Aorta (tissue), 5 donors: ENCODE measurements around the gene TAS2R8. TPM values are rescaled to one million over a fixed set of nuclear protein-coding genes. Genes with fewer than 3 reads are reported as not detected.

Experiments
- ATAC-seq: fragments of 200-7000 bp; cut with Tn5 transposase; one replicate; pipeline ENCODE4 v1.9.1; 2022; ENCODE audit warnings: moderate library complexity; ENCODE audit not compliant: low FRiP score
- DNase-seq, 2 donors: peaks; one replicate each; pipeline ENCODE4 v3.0.0-alpha.2; 2020
- H3K27ac ChIP-seq, 2 donors: one replicate each; pipeline ENCODE4 v1.5.1; 2013; ENCODE audit warnings: low read length in 2 of 2, mild to moderate bottlenecking in 2 of 2, moderate library complexity in 2 of 2, control low read depth in 1 of 2, inconsistent platforms in 1 of 2, low read depth in 1 of 2
- H3K27me3 ChIP-seq, 2 donors: one replicate each; pipeline ENCODE4 v1.6.1; 2013; ENCODE audit warnings: control low read depth in 1 of 2, low read length in 1 of 2, mild to moderate bottlenecking in 1 of 2, moderate library complexity in 1 of 2; ENCODE audit not compliant: insufficient read depth in 2 of 2, control insufficient read depth in 1 of 2
- H3K36me3 ChIP-seq, 2 donors: one replicate each; pipeline ENCODE4 v1.6.1; 2013; ENCODE audit warnings: control low read depth in 1 of 2, low read length in 1 of 2, mild to moderate bottlenecking in 1 of 2; ENCODE audit not compliant: insufficient read depth in 2 of 2, control insufficient read depth in 1 of 2
- H3K4me1 ChIP-seq, 2 donors: one replicate each; pipeline ENCODE4 v1.6.1; 2013; ENCODE audit warnings: low read length in 2 of 2, control low read depth in 1 of 2, mild to moderate bottlenecking in 1 of 2, moderate library complexity in 1 of 2; ENCODE audit not compliant: insufficient read depth in 2 of 2, control insufficient read depth in 1 of 2
- H3K4me3 ChIP-seq, 2 donors: one replicate each; pipeline ENCODE4 v1.5.1; 2013; ENCODE audit warnings: low read length in 2 of 2, control low read depth in 1 of 2, mild to moderate bottlenecking in 1 of 2
- H3K9me3 ChIP-seq: one replicate; pipeline ENCODE4 v1.6.1; 2013; ENCODE audit warnings: mild to moderate bottlenecking, low read length; ENCODE audit not compliant: control insufficient read depth
- WGBS, 2 donors: extraction: QIAGEN DNeasy Blood & Tissue Kit; methylation state at CpG; one replicate each; pipeline ENCODE4 v1.1.7; 2013; 5-methylcytosine and 5-hydroxymethylcytosine counted together
- intact Hi-C, 2 donors: fragments of 100-400 bp; cut with DNase I; formaldehyde crosslinking; loops; one replicate each; pipeline versions ENCODE4 v1.14.2 to v1.15.0; 2022
- long read RNA-seq, 2 donors: library from polyadenylated mRNA; unstranded; transcript quantifications; one replicate each; pipeline ENCODE4 v2.0.0, GENCODE V29; 2020 to 2021
- polyA plus RNA-seq, 2 donors: library from polyadenylated mRNA; stranded (reverse); fragments of 200-250 nt; gene quantifications; one replicate each; pipeline ENCODE4 v1.2.3, GENCODE V29; 2013
- total RNA-seq, 2 donors: library from RNA; stranded (reverse); fragmentation: NEBNext Ultra II Directional; extraction: Animal tissue kit (Norgen Biotek cat#: 25700); gene quantifications; one replicate each; pipeline ENCODE4 v1.2.1, GENCODE V29; 2021
- donor health status: healthy with polysubstance abuse.
- donor health status: Bipolar disorder and iron deficiency.
- donor health status: DM: no; HTN: no; CAD: no.
- donor health status: DM: no; HTN: no; CAD: no.
- donor health status: DM: yes; HTN: yes; CAD: no.

The TAS2R8 gene
- total RNA-seq, result not detected
- polyA plus RNA-seq, result not detected
- long read RNA-seq, donor 1, result 0 reads
- long read RNA-seq, donor 2, result 0 reads

GRCh38 chr12:10807186-10807585 lies at the start of gene TAS2R8:
Gene TAS2R8, minus strand, starts transcription at chr12:10807286. Its CDS starts 306 bp downstream, at chr12:10806980.
- Histone ChIP-seq H3K36me3 (no peaks in the 10 kb centered on the region), H3K4me3 (no peak within 1 kb of the TSS), H3K4me1 (no peaks in the 10 kb centered on the region), H3K9me3 (no peaks in the 10 kb centered on the region), H3K27ac (no peak within 1 kb of the TSS), H3K27me3 (no peaks in the 10 kb centered on the region)
- intact Hi-C loops, result no loop called here
- DNase-seq (no peak), ATAC-seq (no peak)
- 65 to 68% methylated on average over 1 of the region's 1 CpG for WGBS, 2 donors

GRCh38 chr12:10855807-10856206 lies 48.7 kb upstream of the TAS2R8 start:
- Histone ChIP-seq H3K27me3 (no peaks in the 10 kb centered on the region), H3K9me3 (peaks cover 6% of the 10 kb centered on the region), H3K4me3 (no peak overlapping the region), H3K4me1 (no peaks in the 10 kb centered on the region), H3K27ac (no peak overlapping the region), H3K36me3 (peaks cover 0 to 1% of the 10 kb centered on the region in 2 donors)
- ATAC-seq (no peak), DNase-seq (no peak)
- intact Hi-C loops, result no loop called here
- WGBS, 2 donors, result 99 to 100% methylated on average over 2 of the region's 2 CpGs

- H3K27ac ChIP-seq, result no peak overlapping the region
- ATAC-seq, result no peak
- intact Hi-C loops, result no loop called here
- no peaks in the 10 kb centered on the region for H3K4me1 ChIP-seq
- H3K9me3 ChIP-seq, result peaks cover 6% of the 10 kb centered on the region
- H3K27me3 ChIP-seq, result no peaks in the 10 kb centered on the region
- 86 to 89% methylated on average over 2 of the region's 2 CpGs for WGBS, 2 donors
- H3K36me3 ChIP-seq, result peaks cover 0 to 1% of the 10 kb centered on the region in 2 donors
- no peak overlapping the region for H3K4me3 ChIP-seq
- DNase-seq, result no peak
Measured at GRCh38 chr12:10853776-10854175, 46.7 kb upstream of the TAS2R8 start.

- no peak overlapping the region for H3K27ac ChIP-seq
- ATAC-seq (no peak), DNase-seq (no peak)
- no peak overlapping the region for H3K4me3 ChIP-seq
- no peaks in the 10 kb centered on the region for H3K4me1 ChIP-seq
- 92 to 95% methylated on average over 4 of the region's 4 CpGs for WGBS, 2 donors
- no peaks in the 10 kb centered on the region for H3K27me3 ChIP-seq
- intact Hi-C loops, result no loop called here
- peaks cover 4% of the 10 kb centered on the region for H3K9me3 ChIP-seq
- peaks cover 0 to 3% of the 10 kb centered on the region in 2 donors for H3K36me3 ChIP-seq
Measured at GRCh38 chr12:10851243-10851858, 44.3 kb upstream of the TAS2R8 start.

GRCh38 chr12:10849425-10849878 lies 42.4 kb upstream of the TAS2R8 start, which contains the start of gene PRR4:
Gene PRR4, minus strand, starts transcription at chr12:10849475. Its CDS starts 38 bp downstream, at chr12:10849437.
- DNase-seq (no peak), ATAC-seq (no peak)
- Histone ChIP-seq H3K27me3 (no peaks in the 10 kb centered on the region), H3K4me3 (no peak within 1 kb of the TSS), H3K27ac (no peak within 1 kb of the TSS), H3K4me1 (no peaks in the 10 kb centered on the region), H3K36me3 (peaks cover 0 to 3% of the 10 kb centered on the region in 2 donors), H3K9me3 (no peaks in the 10 kb centered on the region)
- WGBS, 2 donors, result 91 to 94% methylated on average over 4 of the region's 4 CpGs
- intact Hi-C loops, result no loop called here

- Histone ChIP-seq H3K36me3 (peaks cover 0 to 3% of the 10 kb centered on the region in 2 donors), H3K9me3 (no peaks in the 10 kb centered on the region), H3K4me1 (no peaks in the 10 kb centered on the region), H3K4me3 (no peak overlapping the region), H3K27me3 (no peaks in the 10 kb centered on the region), H3K27ac (no peak overlapping the region)
- DNase-seq (no peak), ATAC-seq (no peak)
- intact Hi-C loops, result no loop called here
- WGBS, 2 donors, result 23 to 33% methylated on average over 2 of the region's 2 CpGs
Measured at GRCh38 chr12:10847744-10848143, 40.7 kb upstream of the TAS2R8 start.

GRCh38 chr12:10842862-10843261 lies 35.8 kb upstream of the TAS2R8 start:
- Histone ChIP-seq H3K27me3 (no peaks in the 10 kb centered on the region), H3K27ac (no peak overlapping the region), H3K9me3 (no peaks in the 10 kb centered on the region), H3K4me3 (no peak overlapping the region), H3K36me3 (peaks cover 0 to 3% of the 10 kb centered on the region in 2 donors), H3K4me1 (peaks cover 0 to 1% of the 10 kb centered on the region in 2 donors)
- WGBS, 2 donors, result 94 to 97% methylated on average over 2 of the region's 2 CpGs
- ATAC-seq, result no peak
- no peak for DNase-seq
- intact Hi-C loops, result no loop called here

GRCh38 chr12:10838461-10838860 lies 31.4 kb upstream of the TAS2R8 start:
- 84 to 88% methylated on average over 3 of the region's 3 CpGs for WGBS, 2 donors
- no peak for ATAC-seq

GRCh38 chr12:10829994-10830393 lies 22.9 kb upstream of the TAS2R8 start:
- Histone ChIP-seq H3K4me1 (no peaks in the 10 kb centered on the region), H3K27ac (no peak overlapping the region), H3K4me3 (no peak overlapping the region), H3K9me3 (no peaks in the 10 kb centered on the region), H3K36me3 (no peaks in the 10 kb centered on the region), H3K27me3 (no peaks in the 10 kb centered on the region)
- DNase-seq (no peak), ATAC-seq (no peak)
- intact Hi-C loops, result no loop called here
- WGBS, 2 donors, result 90 to 92% methylated on average over 1 of the region's 1 CpG

More at GRCh38 chr12:10838461-10838860, 31.4 kb upstream of the TAS2R8 start:
- Histone ChIP-seq H3K4me1 (peaks cover 0 to 1% of the 10 kb centered on the region in 2 donors), H3K36me3 (no peaks in the 10 kb centered on the region), H3K27me3 (no peaks in the 10 kb centered on the region), H3K27ac (no peak overlapping the region), H3K9me3 (peaks cover 2% of the 10 kb centered on the region), H3K4me3 (no peak overlapping the region)
- no peak for DNase-seq
- intact Hi-C loops, result no loop called here
